PC-3 (cell line): Measurements from ENCODE around the gene PLEKHA3.

Experiments
- CTCF ChIP-seq: fragments of 300-600 bp; sonication (generic); conservative IDR thresholded peaks from 2 replicates; pipeline ENCODE4 v1.5.1; 2017; ENCODE audit warnings: antibody characterized with exemption, low read depth, mild to moderate bottlenecking, low read length
- EZH2 ChIP-seq: fragments of 300-600 bp; sonication (generic); IDR thresholded peaks from one replicate; pipeline ENCODE4 v1.6.1; 2017; ENCODE audit warnings: antibody characterized with exemption, mild to moderate bottlenecking, low read length; ENCODE audit not compliant: unreplicated experiment
- EZH2phosphoT487 ChIP-seq: fragments of 300-600 bp; sonication (generic); IDR thresholded peaks from 2 replicates; pipeline ENCODE4 v1.6.1; 2018; ENCODE audit warnings: mild to moderate bottlenecking, antibody characterized with exemption, low read length, borderline replicate concordance

GRCh38 chr2:178508646-178509045 lies 28.4 kb downstream of the PLEKHA3 start:
- no peak for TF ChIP-seq EZH2phosphoT487
- TF ChIP-seq EZH2 = no peak
- no peak for TF ChIP-seq CTCF
